NCI-H524 treated with DMSO at 0.1 percent for 48 hours (cell line): ENCODE data around the gene TRPV3.

Source experiments
- DNase-seq: peaks from one replicate; lab custom pipeline; 2025; lab: John Stamatoyannopoulos, UW

The TRPV3 gene

DNA sequence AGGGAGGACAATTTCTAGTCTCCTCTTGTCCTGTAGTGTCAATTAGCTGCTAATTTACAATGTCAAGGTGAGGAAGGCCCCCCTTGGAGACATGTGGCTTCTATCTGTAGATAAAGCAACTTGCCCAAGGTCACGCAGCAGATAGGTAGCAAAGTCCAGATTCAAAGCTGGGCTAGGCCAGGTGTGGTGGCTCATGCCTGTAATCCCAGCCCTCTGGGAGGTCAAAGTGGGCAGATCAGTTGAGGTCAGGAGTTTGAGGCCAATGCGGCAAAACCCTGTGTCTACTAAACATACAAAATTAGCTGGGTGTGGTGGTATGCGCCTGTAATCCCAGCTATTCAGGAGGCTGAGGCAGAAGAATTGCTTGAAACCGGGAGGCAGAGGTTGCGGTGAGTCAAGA is 11.1 kb downstream of the TRPV3 start:
- DNase-seq: no peak

DNA sequence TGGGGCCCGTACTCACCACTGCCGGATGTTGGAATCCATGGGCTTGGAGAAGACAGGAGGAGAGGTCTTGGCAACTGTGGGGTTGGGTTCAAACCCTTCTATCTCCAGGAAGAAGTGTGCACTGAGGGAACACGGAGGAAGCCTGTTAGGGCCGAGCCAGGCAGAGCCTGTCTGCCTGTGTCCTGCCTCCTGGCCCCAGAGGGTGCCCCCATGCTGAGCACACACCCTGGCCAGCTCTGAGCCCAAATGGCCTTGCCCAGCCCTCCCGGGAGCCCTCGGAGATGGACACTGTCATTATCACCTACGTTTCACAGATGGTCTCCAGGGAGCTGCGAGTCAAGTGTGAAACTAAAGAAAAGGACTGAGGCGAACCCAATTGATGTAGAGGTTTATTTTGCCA is 12.5 kb downstream of the TRPV3 start:
- DNase-seq: no peak

DNA sequence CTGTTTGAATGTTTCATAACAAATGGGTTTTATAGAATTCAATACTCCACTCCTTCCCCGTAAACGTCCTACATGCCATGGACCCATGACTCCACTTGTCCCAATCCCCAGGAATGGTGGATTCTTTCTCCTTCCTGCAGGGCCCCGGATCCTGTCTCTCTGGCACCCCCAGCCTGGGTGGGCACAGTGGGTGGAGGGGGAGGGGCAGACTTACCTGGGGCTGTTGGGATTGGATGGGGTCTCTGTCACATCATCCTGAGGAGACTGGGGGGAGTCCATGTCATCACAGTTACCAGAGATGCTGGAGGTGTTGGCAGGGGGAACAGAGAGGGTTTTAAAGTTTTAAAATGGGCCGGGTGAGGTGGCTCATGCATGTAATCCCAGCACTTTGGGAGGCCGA is 13.2 kb downstream of the TRPV3 start:
- DNase-seq: no peak

DNA sequence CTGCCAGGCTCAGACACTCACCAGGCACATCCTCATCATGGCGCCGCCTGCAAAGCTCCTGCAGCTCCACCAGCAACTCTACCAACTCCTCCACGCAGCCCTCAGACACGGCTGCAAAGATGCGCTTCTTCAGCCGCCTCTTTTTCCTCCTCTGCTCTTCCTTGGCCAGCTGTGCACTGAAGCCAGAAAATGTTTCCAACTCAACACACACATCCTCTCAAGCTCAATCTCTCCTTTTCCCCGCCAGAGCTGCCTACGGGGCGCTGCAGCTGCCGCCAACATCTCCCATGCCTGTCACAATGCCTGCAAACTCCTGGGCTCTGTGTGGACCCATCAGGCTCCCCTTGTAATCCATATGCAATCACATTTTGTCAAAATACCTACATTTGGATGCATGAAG is 14.2 kb downstream of the TRPV3 start:
- no peak for DNase-seq

DNA sequence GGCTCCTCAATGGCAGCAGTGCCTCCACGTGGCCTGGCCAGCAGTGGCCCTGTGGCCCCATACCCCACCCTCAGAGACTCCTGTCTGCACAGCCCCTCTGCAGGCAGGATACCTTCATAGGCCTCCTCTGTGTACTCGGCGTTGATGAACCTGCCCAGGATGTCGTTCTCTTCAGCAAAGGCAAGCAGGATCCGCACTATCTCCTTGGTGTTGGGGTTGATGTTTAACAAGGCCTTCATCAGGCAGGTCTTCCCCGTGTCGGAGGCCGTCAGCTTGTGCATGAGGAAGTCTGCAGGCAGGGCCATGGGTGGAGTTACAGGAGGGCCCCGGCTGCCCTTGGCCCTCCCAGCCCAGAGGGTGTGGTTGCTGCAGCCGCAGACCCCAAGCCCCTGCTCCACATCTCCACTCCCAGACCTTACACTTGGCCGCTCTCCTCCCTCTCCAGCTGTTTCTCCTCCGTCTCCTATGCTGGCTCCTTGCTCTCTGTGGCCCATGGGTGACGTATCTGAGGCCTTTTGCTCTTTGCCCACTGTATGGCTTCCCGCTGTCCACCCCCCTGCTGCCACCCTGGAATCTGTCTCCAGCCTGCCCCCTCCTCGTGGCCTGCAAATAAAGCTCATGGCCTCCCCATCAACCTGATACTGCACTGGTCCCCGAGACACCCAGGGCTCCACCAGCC is 15.1 kb downstream of the TRPV3 start:
- no peak for DNase-seq

DNA sequence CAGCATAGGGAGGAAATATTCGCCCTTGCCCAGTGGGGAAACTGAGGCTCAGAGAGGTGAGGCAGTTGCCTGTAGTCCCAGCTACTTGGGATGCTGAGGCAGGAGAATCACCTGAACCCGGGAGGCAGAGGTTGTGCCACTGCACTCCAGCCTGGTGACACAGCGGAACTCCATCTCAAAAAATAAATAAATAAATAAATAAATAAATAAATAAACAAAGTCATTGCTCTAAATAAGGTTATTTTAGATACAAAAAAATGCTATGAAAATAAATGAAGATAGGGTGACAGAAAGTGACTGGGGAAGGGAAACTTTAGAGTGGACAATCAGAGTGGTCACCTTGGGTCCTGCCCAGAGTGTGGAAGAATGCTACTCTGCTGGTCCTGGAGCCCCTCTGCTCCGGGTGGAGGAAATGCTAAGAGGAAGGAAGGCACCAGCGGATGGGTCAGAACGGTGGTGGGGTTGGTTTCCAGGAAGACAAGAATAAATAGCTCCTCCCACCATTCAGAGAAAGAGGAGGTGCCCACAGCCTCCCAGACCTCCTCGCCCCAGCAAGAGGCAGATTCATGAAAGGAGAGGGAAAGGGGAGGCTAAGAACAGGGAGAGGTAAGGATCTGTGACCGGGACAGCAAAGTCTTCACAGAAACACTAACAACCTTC is 17.6 kb downstream of the TRPV3 start:
- DNase-seq: no peak

DNA sequence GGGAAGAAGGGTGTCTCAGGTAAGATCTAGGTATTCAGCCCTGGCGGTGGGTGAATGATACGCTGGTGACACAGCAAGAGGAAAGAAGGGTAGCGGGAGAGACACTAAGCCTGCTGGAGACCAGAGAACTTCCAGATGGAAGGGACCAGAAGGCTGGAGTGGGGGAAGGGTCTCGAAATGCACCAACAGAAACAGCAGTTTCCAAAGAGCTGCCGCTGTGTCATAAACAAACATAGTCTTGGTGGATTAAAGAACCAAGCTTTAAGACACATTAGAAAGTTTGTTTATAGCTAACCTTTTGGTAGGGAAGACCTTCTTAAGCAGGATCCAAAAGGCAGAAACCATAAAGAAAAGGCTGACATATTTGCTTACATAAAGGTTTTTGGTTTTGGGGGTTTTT is 20.9 kb downstream of the TRPV3 start:
- DNase-seq: no peak

DNA sequence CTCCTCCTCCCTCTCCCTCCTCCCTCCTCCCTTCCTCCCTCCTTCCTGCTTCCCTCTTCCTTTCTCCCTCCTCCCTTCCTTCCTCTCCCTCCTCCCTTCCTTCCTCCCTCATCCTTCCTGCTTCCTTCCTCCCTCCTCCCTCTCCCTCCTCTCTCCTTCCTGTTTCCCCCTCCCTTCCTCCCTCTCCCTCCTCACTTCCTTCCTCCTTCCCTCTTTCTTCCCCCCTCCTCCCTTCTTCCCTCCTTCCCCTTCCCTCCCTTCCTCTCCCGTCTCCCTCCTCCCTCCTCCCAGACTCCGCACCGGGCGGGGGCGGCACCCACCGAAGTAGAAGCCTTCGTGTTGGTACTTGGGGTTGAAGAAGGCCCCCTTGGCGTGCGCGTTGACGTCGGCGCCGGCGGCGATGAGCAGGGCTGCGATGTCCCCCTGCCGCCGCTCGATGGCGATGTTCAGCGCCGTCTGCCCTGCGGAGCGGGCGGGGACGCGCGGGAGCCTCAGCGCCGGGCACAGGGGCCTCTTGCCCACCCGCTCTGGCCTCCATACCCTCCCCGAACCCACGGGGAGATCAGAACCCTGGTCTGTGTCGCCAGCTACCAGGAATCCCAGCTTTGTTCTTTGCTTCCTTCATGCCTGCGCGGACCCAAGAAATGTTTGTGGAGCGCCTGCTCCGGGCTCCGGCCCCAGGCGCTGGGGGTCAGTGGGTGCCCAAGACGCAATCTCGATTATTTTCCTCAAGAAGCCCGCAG is 22.2 kb downstream of the TRPV3 start:
- DNase-seq: no peak

DNA sequence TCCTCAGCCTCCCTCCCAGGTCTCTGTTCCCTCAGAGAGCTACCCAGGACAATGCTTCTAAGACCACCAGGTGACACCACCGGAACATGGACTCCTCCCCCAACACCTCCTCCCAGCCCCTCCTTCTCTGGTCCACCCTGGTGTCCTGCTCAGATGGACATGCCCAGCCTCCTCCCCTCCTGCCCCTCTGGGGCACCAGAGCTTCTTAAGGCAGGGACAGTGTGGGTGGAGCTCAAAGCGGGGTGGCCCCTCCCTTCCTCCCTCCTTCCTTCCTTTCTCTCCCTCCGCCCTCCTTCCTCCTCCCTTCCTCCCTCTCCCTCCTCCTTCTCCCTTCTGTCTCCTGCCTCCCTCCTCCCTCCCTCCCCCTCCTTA is 22.7 kb downstream of the TRPV3 start:
- no peak for DNase-seq

DNA sequence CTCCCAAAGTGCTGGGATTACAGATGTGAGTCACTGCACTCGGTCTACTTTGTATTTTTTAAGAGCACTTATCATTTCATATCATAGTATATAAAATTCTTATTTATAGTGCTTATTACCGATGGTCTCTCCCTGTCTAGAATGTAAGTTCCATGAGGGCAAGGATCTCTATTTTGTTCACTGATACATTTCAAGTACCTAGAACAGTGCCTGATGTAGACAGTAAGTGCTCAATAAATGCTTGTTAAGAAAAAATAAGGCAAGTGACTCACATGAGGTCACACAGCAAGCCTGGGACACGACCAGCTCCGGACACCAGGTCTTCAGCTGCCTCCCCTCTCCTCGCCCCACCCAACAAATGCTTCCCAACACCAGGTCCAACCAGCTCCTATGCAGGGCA is 23.9 kb downstream of the TRPV3 start:
- no peak for DNase-seq

DNA sequence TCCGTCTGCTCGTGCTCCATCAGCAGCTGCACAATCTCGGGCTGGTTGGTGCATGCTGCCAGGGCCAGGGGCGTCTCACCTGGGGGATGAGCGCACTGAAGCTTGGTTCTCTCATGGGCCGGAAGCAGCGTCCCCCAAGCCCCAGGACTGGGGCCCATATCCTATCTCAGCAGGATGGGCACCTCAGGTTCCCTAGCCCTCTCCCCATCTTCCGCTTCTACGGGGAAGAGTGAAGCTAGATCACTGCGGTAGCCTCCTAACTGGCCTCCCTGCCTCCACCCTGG is 24.8 kb downstream of the TRPV3 start:
- no peak for DNase-seq

DNA sequence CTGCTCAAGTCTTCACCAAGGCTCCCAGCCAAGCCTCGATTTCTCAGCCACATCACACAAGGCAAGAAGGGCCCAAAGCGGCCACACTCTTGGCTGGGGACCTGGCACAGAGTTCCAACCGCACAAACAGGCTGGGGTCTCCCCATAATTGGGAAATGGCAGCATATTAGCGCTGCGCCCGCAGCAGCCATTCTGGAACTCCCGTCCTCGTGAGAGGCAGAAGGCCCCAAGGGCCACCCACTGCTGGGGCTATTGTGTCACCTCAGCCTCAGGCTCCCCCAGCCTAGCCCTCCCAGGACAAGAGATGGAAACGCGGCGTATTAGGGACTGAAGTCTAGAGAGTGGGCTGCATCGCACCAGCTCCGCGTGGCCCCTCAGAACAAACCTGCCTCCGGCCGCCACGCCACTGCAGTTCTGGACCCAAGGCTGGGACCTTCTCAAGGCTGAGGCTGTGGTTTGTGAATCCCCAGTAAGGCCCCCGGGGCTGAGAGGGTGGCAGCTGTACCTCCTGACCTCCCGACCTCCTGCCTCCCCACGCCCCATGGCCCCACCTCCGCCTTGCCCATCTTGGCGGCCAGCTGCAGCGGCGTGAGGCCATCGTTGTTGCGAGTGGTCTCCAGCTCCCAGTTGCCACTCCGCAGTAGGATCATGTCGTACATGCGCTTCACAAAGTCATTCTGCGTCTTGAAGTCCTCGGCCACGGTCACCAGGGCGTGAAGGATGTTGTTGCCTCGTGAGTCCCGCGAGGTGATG is 25.3 kb downstream of the TRPV3 start:
- no peak for DNase-seq

DNA sequence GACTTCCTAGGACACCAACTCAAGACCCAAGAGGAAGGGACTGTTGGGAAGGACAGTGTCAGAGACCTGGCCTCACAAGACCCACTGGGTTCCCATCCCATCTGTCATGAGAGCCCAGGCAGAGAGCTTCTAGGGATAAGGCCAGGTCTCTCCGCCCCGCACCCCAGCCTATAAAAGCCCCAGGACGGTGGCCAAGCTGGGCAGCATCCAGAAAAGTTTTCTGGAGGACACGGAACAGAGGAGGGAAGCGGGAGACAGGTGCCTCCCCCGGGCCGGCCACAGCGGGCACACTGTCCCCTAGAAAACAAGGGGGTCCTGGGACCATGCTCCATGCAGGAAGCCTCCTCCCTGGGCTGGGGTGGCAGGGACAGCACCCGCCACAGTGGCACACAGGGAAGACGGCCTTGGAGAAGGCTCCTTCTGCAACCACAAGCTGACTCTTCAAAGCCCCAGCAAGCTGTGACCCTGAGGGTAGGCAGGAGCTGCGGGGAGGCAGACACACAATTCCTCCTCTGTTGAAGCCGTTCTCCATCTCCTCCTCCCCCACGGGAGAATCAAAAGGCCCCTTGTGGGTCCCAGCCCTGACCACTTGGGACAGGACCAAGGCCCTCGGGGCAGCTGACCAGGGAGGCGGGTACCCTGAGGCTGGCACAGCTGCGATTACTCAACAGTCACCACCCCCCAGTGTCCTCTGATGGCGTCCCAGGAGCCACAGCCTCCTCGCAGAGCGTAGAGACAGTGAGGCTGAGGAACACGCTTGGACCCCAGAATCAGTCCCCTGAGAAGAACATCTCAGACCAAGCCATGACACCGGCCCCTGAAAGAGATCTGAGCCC is 26.1 kb downstream of the TRPV3 start:
- no peak for DNase-seq

DNA sequence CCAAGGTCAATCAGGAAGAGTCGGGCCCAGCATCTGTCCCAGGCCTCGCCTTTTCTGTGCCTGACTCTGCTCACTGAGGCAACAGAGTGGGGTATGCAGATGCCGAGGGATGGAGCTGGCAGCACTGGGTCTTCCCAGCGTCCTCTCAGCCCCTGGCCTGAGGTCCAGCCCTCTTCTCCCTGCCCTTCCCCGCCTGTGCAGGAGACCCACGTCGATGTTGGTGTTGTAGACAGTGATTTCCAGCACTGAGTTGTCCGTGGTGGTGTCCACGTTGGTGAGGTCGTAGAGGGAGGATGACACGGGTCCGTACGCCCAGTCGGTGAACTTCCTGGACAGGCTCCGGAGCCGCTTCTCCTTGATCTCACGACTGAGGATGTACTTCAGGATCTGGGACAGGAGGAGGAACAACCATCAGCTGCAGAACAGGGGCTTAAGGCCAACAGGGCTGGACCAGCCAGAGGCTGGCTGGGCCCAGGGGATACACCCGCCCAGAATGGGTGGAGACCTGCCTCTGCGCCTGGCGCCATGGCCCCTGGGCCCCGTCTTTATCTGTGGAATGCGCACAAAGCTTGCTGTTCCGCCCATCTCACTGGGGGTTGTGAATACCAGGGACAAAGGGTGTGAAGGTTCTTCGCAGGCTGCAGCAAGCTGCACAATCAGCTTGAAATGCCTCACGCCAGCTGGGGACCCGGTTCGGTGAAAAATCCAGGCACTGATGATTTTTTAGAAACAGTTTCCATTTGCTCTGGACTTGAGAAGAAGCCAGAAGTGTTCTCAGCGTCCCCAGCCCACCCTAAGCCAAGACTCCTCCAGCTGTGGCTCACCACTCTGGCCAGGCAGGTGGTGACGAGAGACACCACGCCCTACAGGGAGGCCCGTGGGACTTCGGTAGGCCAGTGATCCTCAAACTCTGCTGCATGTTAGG is 27.5 kb downstream of the TRPV3 start:
- DNase-seq: no peak

DNA sequence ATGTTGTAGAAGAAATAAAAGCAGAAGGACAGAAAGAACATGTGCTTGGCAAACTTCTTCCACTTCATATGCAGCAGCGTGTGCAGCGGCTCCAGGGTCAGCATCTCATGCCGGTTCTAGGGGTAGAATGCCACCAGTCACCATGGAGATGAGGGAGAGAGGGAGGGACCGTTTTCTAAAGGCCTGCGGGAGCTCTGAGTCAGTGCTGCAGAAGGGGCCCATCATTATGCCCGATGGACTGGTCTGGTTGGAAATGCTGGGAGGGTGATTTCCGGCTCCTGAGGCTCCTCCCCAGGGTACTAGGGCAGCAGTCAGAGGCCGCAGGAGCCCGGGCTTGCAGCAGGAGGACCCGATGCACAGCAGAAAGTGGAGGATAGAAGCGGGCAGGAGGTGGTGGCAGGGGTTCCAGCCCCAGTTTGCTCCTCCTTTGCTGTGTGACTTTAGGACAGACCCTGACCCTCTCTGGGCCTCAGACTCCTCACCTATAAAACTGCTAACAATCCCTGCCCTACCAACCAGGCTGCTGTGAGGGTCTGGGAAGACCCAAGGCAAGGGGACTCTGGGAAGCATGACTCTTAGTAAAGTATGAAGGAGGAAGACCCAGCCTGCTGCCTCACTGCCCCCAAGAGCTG is 28.6 kb downstream of the TRPV3 start:
- no peak for DNase-seq

DNA sequence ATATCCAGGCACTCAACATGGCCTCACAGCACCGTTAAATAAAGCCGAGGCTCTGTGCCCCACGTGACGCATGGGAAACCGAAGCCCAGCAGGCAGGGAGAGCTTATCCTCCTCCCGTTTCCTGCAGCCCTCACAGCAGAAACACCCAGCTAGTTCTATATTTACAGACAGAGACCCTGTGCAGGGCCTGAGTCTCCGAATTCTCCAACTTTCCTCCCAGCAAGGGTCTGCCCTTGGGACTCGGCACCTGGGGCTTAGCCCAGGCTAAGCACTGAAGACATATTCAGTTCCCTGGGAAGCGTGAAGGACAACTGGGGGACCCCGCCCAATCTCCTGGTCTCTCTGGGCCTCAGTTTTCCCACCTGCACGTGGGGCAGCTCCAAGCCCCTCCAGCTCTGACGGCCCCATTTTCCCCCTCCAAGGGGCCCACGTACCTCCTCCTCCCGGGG is 29.2 kb downstream of the TRPV3 start:
- DNase-seq: no peak

DNA sequence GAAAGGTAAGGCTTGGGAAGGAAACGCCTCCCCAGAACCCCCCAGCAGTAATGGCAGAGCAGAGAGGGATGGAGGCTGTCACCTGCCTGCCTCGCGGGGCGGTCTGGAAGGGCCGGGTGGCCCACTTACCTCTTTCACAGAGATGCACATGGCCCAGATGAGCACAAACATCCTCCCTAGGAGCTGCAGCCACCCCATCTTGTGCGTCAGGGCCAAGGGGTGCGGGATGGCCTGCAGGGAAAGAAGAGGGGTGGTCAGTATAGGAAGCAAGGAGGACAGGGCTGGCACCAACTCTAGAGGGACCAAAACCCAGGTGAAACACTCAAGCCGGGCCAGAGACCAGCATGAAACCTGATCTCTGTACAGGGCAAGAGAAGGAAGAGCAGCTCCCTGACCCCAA is 29.7 kb downstream of the TRPV3 start:
- no peak for DNase-seq

DNA sequence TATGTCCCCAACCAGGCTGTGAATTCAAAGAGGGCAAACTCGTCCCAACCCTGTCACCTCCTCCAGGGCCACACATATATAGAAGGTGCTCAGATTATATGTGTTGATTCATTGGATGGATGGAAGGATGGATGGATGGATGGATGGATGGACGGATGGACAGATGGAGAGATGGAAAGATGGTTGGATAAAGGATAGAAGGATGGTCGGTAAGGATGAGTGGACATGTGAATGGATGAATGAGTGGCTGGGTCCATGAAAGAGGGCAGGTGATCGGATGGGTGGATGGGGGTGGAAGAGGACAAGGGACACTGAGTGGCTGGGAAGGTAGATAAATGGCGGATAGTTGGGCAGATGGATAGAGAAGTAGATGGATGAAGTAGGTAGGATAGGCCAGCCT is 30.1 kb downstream of the TRPV3 start:
- DNase-seq: no peak

DNA sequence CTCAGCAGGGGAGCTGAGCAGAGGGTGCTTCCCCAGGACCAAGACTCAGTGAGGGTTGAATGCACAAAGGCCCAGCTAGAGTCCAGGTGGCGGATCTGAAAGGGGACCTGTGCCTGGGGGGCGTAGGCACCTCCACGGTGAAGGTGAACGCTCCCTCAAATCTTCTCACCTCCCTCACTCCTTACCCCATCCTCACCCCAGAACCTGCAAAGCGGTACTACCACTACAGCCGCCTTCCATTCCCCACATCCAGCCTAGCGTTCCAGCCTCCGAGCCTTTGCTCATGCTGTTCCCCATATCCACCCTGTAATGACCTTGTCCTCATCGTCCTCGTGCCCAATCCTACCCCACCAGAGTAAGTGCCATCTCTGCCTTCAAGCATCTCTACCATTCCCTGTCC is 30.6 kb downstream of the TRPV3 start:
- no peak for DNase-seq

DNA sequence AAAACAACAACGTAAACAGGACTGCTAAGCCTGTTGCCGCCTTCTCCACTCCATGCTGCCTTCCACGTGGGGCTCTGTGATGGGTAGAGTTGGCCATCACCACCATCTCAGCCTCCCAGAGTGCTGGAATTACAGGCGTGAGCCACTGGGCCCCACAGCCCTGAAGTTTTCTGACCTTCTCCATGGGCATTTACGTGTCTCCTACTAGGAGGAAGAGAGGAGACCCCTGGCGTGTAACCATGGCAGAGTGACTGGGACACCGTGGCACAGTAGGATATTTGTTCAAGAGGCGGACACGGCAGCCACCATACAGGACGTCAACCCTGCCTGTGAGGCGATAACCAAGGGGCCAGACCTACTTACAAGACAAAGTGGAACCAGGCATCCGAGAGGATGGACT is 31.1 kb downstream of the TRPV3 start:
- DNase-seq: no peak
